CD14-positive monocyte (primary cell): ENCODE data around the gene TAS2R50. TPM values are rescaled to one million over a fixed set of nuclear protein-coding genes. Genes with fewer than 3 reads are reported as not detected.

Experiments
- DNase-seq, 3 donors: peaks; one replicate each; pipeline ENCODE4 v3.0.0-alpha.2; 2011 to 2022
- H2AFZ ChIP-seq: 2 replicates; pipeline ENCODE4 v1.6.0; 2012; ENCODE audit warnings: mild to moderate bottlenecking, low read depth, low read length, inconsistent platforms; ENCODE audit not compliant: insufficient read depth, poor library complexity, severe bottlenecking
- H3K27ac ChIP-seq, 2 donors: 1 replicate in 1 of 2; 2 replicates in 1 of 2; pipeline ENCODE4 v1.5.1; 2012 to 2013; ENCODE audit warnings: low read length in 2 of 2, control low read depth in 1 of 2, inconsistent platforms in 1 of 2, low read depth in 1 of 2, mild to moderate bottlenecking in 1 of 2
- H3K27me3 ChIP-seq, 2 donors: one replicate each; pipeline versions ENCODE4 v1.6.0 to v1.6.1; 2011 to 2013; ENCODE audit warnings: low read length in 2 of 2; ENCODE audit not compliant: control insufficient read depth in 2 of 2, insufficient read depth in 2 of 2
- H3K36me3 ChIP-seq, 2 donors: replicated peaks in 1 of 2; 1 replicate in 1 of 2; 2 replicates in 1 of 2; pipeline versions ENCODE4 v1.5.1 to v1.6.1; 2012 to 2013; ENCODE audit warnings: low read length in 2 of 2, control low read depth in 1 of 2, inconsistent platforms in 1 of 2, mild to moderate bottlenecking in 1 of 2; ENCODE audit not compliant: insufficient read depth in 2 of 2, control insufficient read depth in 1 of 2
- H3K4me1 ChIP-seq, 2 donors: 1 replicate in 1 of 2; 2 replicates in 1 of 2; pipeline versions ENCODE4 v1.5.1 to v1.6.1; 2012 to 2013; ENCODE audit warnings: low read length in 2 of 2, control low read depth in 1 of 2, inconsistent platforms in 1 of 2, mild to moderate bottlenecking in 1 of 2, moderate library complexity in 1 of 2; ENCODE audit not compliant: insufficient read depth in 2 of 2, control insufficient read depth in 1 of 2
- H3K4me2 ChIP-seq: replicated peaks from 2 replicates; pipeline ENCODE3; 2012; ENCODE audit warnings: low read length, moderate library complexity, mild to moderate bottlenecking; ENCODE audit not compliant: poor library complexity, severe bottlenecking; ENCODE audit errors: extremely low read depth
- H3K4me3 ChIP-seq, 3 experiments: fragments of 200-600 bp in 1 of 3; sonication (generic) in 1 of 3; replicated peaks in 1 of 3; 1 replicate in 2 of 3; 2 replicates in 1 of 3; pipeline ENCODE4 v1.5.1; 2011 to 2013; ENCODE audit warnings: low read length in 3 of 3, mild to moderate bottlenecking in 3 of 3, control low read depth in 2 of 3, low read depth in 2 of 3, inconsistent platforms in 1 of 3, moderate library complexity in 1 of 3
- H3K79me2 ChIP-seq: 2 replicates; pipeline ENCODE4 v1.6.0; 2012; ENCODE audit warnings: mild to moderate bottlenecking, control low read depth, inconsistent platforms, low read length, moderate library complexity; ENCODE audit not compliant: insufficient read depth
- H3K9ac ChIP-seq: 2 replicates; pipeline ENCODE4 v1.6.0; 2017; ENCODE audit warnings: low read length, mild to moderate bottlenecking; ENCODE audit not compliant: insufficient read depth, poor library complexity, severe bottlenecking
- H3K9me3 ChIP-seq, 2 donors: replicated peaks in 1 of 2; 1 replicate in 1 of 2; 2 replicates in 1 of 2; pipeline versions ENCODE4 v1.5.1 to v1.6.1; 2012 to 2013; ENCODE audit warnings: low read length in 2 of 2, control low read depth in 1 of 2; ENCODE audit not compliant: control insufficient read depth in 1 of 2, insufficient read depth in 1 of 2
- H4K20me1 ChIP-seq: 2 replicates; pipeline ENCODE4 v1.6.0; 2012; ENCODE audit warnings: mild to moderate bottlenecking, low read length, control low read depth, moderate library complexity; ENCODE audit not compliant: insufficient read depth
- H3K27ac Mint-ChIP-seq, 7 donors: one replicate each; pipeline ENCODE4 v1.8.0; 2020; ENCODE audit warnings: mild to moderate bottlenecking in 7 of 7, mixed read lengths in 7 of 7, moderate library complexity in 6 of 7, inconsistent platforms in 2 of 7
- H3K27me3 Mint-ChIP-seq, 3 donors: one replicate each; pipeline ENCODE4 v1.8.0; 2021 to 2022; ENCODE audit warnings: low read depth in 3 of 3, mild to moderate bottlenecking in 3 of 3, mixed read lengths in 3 of 3, moderate library complexity in 3 of 3, inconsistent platforms in 1 of 3
- H3K36me3 Mint-ChIP-seq, 2 donors: one replicate each; pipeline ENCODE4 v1.8.0; 2020; ENCODE audit warnings: mixed read lengths in 2 of 2, inconsistent platforms in 1 of 2, mild to moderate bottlenecking in 1 of 2
- H3K4me1 Mint-ChIP-seq: one replicate; pipeline ENCODE4 v1.8.0; 2020; ENCODE audit warnings: mild to moderate bottlenecking, mixed read lengths
- H3K4me3 Mint-ChIP-seq, 2 donors: one replicate each; pipeline ENCODE4 v1.8.0; 2020; ENCODE audit warnings: mild to moderate bottlenecking in 2 of 2, mixed read lengths in 2 of 2, moderate library complexity in 1 of 2
- H3K9me3 Mint-ChIP-seq, 7 donors: one replicate each; pipeline ENCODE4 v1.8.0; 2020 to 2022; ENCODE audit warnings: mixed read lengths in 7 of 7, mild to moderate bottlenecking in 6 of 7, moderate library complexity in 6 of 7, inconsistent platforms in 2 of 7
- WGBS: methylation state at CpG from one replicate; pipeline ENCODE4 v1.1.5; 2013; ENCODE audit warnings: missing lambda C conversion rate; ENCODE audit not compliant: insufficient coverage; 5-methylcytosine and 5-hydroxymethylcytosine counted together
- intact Hi-C, 2 donors: fragments of 100-400 bp; cut with micrococcal nuclease; formaldehyde crosslinking; loops; one replicate each; pipeline versions ENCODE4 v1.15.0 to v1.15.1; 2023
- polyA plus RNA-seq, 3 donors: library from polyadenylated mRNA; depleted of rRNA in 1 of 3; unstranded in 2 of 3; stranded (reverse) in 1 of 3; fragments of 300-500 nt in 2 of 3; fragments of >200 nt in 1 of 3; fragmentation: Illumina TruSeq in 2 of 3; gene quantifications; 1 replicate in 2 of 3; 2 replicates in 1 of 3; pipeline ENCODE4 v1.2.3, GENCODE V29; 2012 to 2021
- TF ChIP-seq, protein P1 (sequence below): fragments of 200-600 bp; IDR thresholded peaks from one replicate; pipeline ENCODE4 v1.8.0; 2022; ENCODE audit warnings: antibody characterized with exemption, mild to moderate bottlenecking

Gene TAS2R50
- polyA plus RNA-seq, 3 donors, result 0.27 TPM; not detected in 2

- H4K20me1 ChIP-seq, result no peaks in the 10 kb centered on the region
- intact Hi-C loops, result no loop called here
- Mint-ChIP-seq H3K4me1 (no peaks in the 10 kb centered on the region), H3K27ac (no peak overlapping the region), H3K9me3 (peaks cover 2 to 15% (median 10%) of the 10 kb centered on the region in 7 donors), H3K4me3 (no peak overlapping the region), H3K27me3 (no peaks in the 10 kb centered on the region), H3K36me3 (peaks cover 3 to 8% of the 10 kb centered on the region in 2 donors)
- no peak overlapping the region for H2AFZ ChIP-seq
- H3K4me3 ChIP-seq, result no peak overlapping the region
- no peak for DNase-seq
- no CpG with 5 or more reads among the region's 2 CpGs for WGBS
- H3K4me2 ChIP-seq, result no peak overlapping the region
- H3K4me1 ChIP-seq, result no peaks in the 10 kb centered on the region
- H3K27me3 ChIP-seq, result no peaks in the 10 kb centered on the region
- no peaks in the 10 kb centered on the region for H3K79me2 ChIP-seq
- no peak overlapping the region for H3K9ac ChIP-seq
- no peaks in the 10 kb centered on the region for H3K36me3 ChIP-seq
- H3K9me3 ChIP-seq, result no peaks in the 10 kb centered on the region
- no peak overlapping the region for H3K27ac ChIP-seq
- TF ChIP-seq, protein P1, sequence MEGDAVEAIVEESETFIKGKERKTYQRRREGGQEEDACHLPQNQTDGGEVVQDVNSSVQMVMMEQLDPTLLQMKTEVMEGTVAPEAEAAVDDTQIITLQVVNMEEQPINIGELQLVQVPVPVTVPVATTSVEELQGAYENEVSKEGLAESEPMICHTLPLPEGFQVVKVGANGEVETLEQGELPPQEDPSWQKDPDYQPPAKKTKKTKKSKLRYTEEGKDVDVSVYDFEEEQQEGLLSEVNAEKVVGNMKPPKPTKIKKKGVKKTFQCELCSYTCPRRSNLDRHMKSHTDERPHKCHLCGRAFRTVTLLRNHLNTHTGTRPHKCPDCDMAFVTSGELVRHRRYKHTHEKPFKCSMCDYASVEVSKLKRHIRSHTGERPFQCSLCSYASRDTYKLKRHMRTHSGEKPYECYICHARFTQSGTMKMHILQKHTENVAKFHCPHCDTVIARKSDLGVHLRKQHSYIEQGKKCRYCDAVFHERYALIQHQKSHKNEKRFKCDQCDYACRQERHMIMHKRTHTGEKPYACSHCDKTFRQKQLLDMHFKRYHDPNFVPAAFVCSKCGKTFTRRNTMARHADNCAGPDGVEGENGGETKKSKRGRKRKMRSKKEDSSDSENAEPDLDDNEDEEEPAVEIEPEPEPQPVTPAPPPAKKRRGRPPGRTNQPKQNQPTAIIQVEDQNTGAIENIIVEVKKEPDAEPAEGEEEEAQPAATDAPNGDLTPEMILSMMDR, result no peak
Observed at GRCh38 chr12:10959804-10960203, 26.9 kb downstream of the TAS2R50 start.

DNA sequence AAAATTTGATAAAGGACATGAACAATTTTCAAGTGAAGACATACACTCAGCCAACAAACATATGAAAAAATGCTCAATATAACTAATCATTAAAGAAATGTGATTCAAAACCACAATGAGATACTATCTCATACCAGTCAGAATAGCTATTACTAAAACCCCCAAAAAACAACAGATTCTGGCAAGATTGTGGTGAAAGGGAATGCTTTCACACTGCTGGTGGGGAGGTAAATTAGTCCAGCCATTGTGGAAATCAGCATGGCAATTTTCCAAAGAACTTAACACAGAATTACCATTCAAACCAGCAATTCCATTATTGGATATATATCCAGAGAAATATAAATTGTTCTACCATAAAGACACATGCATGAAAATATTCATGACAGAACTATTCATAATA is 29.0 kb downstream of the TAS2R50 start:
- Histone ChIP-seq H3K27ac (no peak overlapping the region), H3K9me3 (peaks cover 6 to 7% of the 10 kb centered on the region in 2 donors), H3K79me2 (no peaks in the 10 kb centered on the region), H2AFZ (no peak overlapping the region), H3K4me2 (no peak overlapping the region), H3K36me3 (no peaks in the 10 kb centered on the region), H3K27me3 (no peaks in the 10 kb centered on the region), H3K4me1 (no peaks in the 10 kb centered on the region), H3K4me3 (no peak overlapping the region), H4K20me1 (no peaks in the 10 kb centered on the region), H3K9ac (no peak overlapping the region)
- H3K9me3 Mint-ChIP-seq, result peaks cover 8 to 26% (median 19%) of the 10 kb centered on the region in 7 donors
- intact Hi-C loops, result no loop called here
- peaks cover 7 to 8% of the 10 kb centered on the region in 2 donors for H3K36me3 Mint-ChIP-seq
- TF ChIP-seq, protein P1, result no peak
- no peak for DNase-seq
- no peak overlapping the region for H3K27ac Mint-ChIP-seq
- no peak overlapping the region for H3K4me3 Mint-ChIP-seq
- H3K27me3 Mint-ChIP-seq, result no peaks in the 10 kb centered on the region
- no peaks in the 10 kb centered on the region for H3K4me1 Mint-ChIP-seq
